Choroid plexus epithelial cell (primary cell): Measurements from ENCODE around the gene FAHD2B.
A peak's percentile ranks its signal among the peaks of the same experiment; 100 is the strongest.
"Not testable (repeated sequence)": the region's sequence is repeated elsewhere in the genome, so short reads cannot be mapped to it uniquely, and the experiment has no call there.

Source experiments
- DNase-seq: peaks from one replicate; pipeline ENCODE4 v3.0.0-alpha.2; 2010; ENCODE audit warnings: low read depth
- H3K4me3 ChIP-seq: 2 replicates; pipeline ENCODE4 v1.5.1; 2011; ENCODE audit warnings: low read depth, mild to moderate bottlenecking, control low read depth, low read length, moderate library complexity
- CTCF ChIP-seq: conservative IDR thresholded peaks from 2 replicates; pipeline ENCODE4 v1.5.1; 2011; ENCODE audit warnings: low read depth, mild to moderate bottlenecking, control low read depth, inconsistent platforms, low read length, moderate library complexity

FAHD2B gene

GRCh38 chr2:97085093-97085492, 9.6 kb downstream of the FAHD2B start:
- H3K4me3 ChIP-seq, DNase-seq: not testable (repeated sequence)

- DNase-seq, H3K4me3 ChIP-seq: not testable (repeated sequence)
These were observed 11.2 kb downstream of the FAHD2B start for GRCh38 chr2:97083516-97083915.

GRCh38 chr2:97082206-97082605, 12.5 kb downstream of the FAHD2B start:
- H3K4me3 ChIP-seq, DNase-seq: not testable (repeated sequence)

- not testable (repeated sequence) for DNase-seq
These were observed 13.8 kb downstream of the FAHD2B start for GRCh38 chr2:97080855-97081254.

GRCh38 chr2:97077213-97077612, 17.5 kb downstream of the FAHD2B start:
- not testable (repeated sequence) for H3K4me3 ChIP-seq, DNase-seq

More at GRCh38 chr2:97080855-97081254, 13.8 kb downstream of the FAHD2B start:
- not testable (repeated sequence) for H3K4me3 ChIP-seq

GRCh38 chr2:97070915-97071314, 23.8 kb downstream of the FAHD2B start:
- H3K4me3 ChIP-seq, DNase-seq: not testable (repeated sequence)

- DNase-seq, H3K4me3 ChIP-seq: not testable (repeated sequence)
These were observed 26.0 kb downstream of the FAHD2B start for GRCh38 chr2:97068722-97069121.

GRCh38 chr2:97068074-97068473, 26.6 kb downstream of the FAHD2B start:
- no peak for DNase-seq
- H3K4me3 ChIP-seq = no peak overlapping the region
- TF ChIP-seq CTCF = no peak

- no peak overlapping the region for H3K4me3 ChIP-seq
- DNase-seq = no peak
- TF ChIP-seq CTCF = no peak
These were observed 27.2 kb downstream of the FAHD2B start for GRCh38 chr2:97067279-97068004.

GRCh38 chr2:97066030-97066429, 28.7 kb downstream of the FAHD2B start:
- not testable (repeated sequence) for H3K4me3 ChIP-seq, DNase-seq

GRCh38 chr2:97062020-97062419, 32.7 kb downstream of the FAHD2B start:
- not testable (repeated sequence) for H3K4me3 ChIP-seq, DNase-seq

- DNase-seq, H3K4me3 ChIP-seq: not testable (repeated sequence)
These were observed 34.9 kb downstream of the FAHD2B start for GRCh38 chr2:97059782-97060181.

- DNase-seq, H3K4me3 ChIP-seq: not testable (repeated sequence)
These were observed 38.5 kb downstream of the FAHD2B start for GRCh38 chr2:97056150-97056549.

GRCh38 chr2:97050032-97050431, 44.6 kb downstream of the FAHD2B start:
- not testable (repeated sequence) for H3K4me3 ChIP-seq, DNase-seq

GRCh38 chr2:97048448-97048847, 46.2 kb downstream of the FAHD2B start:
- not testable (repeated sequence) for DNase-seq, H3K4me3 ChIP-seq

GRCh38 chr2:97046676-97047075, 48.0 kb downstream of the FAHD2B start:
- H3K4me3 ChIP-seq = not testable (repeated sequence)
- peak; percentile 33 for DNase-seq

- not testable (repeated sequence) for DNase-seq, H3K4me3 ChIP-seq
These were observed 48.7 kb downstream of the FAHD2B start for GRCh38 chr2:97045895-97046499.
